Stomach (tissue), 9 donors: ENCODE results near the gene PIEZO2. TPM values are rescaled to one million over a fixed set of nuclear protein-coding genes. Genes with fewer than 3 reads are reported as not detected.

Experiments
- DNase-seq, 2 donors: peaks; one replicate each; pipeline versions ENCODE4 v3.0.0 to v3.0.0-alpha.2; 2013 to 2019
- H3K27ac ChIP-seq, 5 donors: fragments of 200-600 bp in 4 of 5; sonication (generic) in 4 of 5; one replicate each; pipeline ENCODE4 v1.5.1; 2013 to 2019; ENCODE audit warnings: mild to moderate bottlenecking in 1 of 5, moderate library complexity in 1 of 5
- H3K27me3 ChIP-seq, 3 donors: fragments of 200-600 bp; sonication (generic); one replicate each; pipeline ENCODE4 v1.5.1; 2017 to 2019; ENCODE audit warnings: mixed run types in 1 of 3
- H3K36me3 ChIP-seq, 4 donors: fragments of 200-600 bp; sonication (generic); 1 replicate in 3 of 4; 2 replicates in 1 of 4; pipeline ENCODE4 v1.5.1; 2016 to 2019
- H3K4me1 ChIP-seq, 4 donors: fragments of 200-600 bp; sonication (generic); one replicate each; pipeline ENCODE4 v1.5.1; 2016 to 2019
- H3K4me3 ChIP-seq, 4 donors: fragments of 200-600 bp; sonication (generic) in 3 of 4; one replicate each; pipeline ENCODE4 v1.5.1; 2016 to 2019; ENCODE audit warnings: mild to moderate bottlenecking in 1 of 4
- H3K9me3 ChIP-seq, 4 donors: fragments of 200-600 bp; sonication (generic); one replicate each; pipeline ENCODE4 v1.5.1; 2016 to 2019
- EP300 ChIP-seq: sonication (generic); formaldehyde crosslinking; IDR thresholded peaks from one replicate; pipeline ENCODE4 v1.6.1; 2017; ENCODE audit warnings: antibody characterized with exemption
- POLR2A ChIP-seq, 4 donors: fragments of 450-650 bp; IDR thresholded peaks; one replicate each; pipeline ENCODE4 v1.6.1; 2016; ENCODE audit warnings: antibody characterized with exemption in 4 of 4, control low read depth in 2 of 4, mild to moderate bottlenecking in 1 of 4, moderate library complexity in 1 of 4
- POLR2AphosphoS5 ChIP-seq, 3 donors: sonication (generic); formaldehyde crosslinking; IDR thresholded peaks; one replicate each; pipeline ENCODE4 v1.6.1; 2016; ENCODE audit warnings: antibody characterized with exemption in 3 of 3
- WGBS, 5 donors: extraction: QIAGEN DNeasy Blood & Tissue Kit in 3 of 5; methylation state at CpG; one replicate each; pipeline versions ENCODE4 v1.1.5 to v1.1.7; 2013 to 2018; 5-methylcytosine and 5-hydroxymethylcytosine counted together
- intact Hi-C: fragments of 100-400 bp; cut with DNase I; formaldehyde crosslinking; loops from one replicate; pipeline ENCODE4 v1.15.1; 2023; ENCODE audit warnings: low total_unique reads
- polyA plus RNA-seq, 3 donors: library from polyadenylated mRNA; stranded (reverse); fragments of 200-250 nt; gene quantifications; one replicate each; pipeline ENCODE4 v1.2.3, GENCODE V29; 2013
- total RNA-seq, 5 donors: library from RNA; depleted of rRNA; stranded (reverse); fragments of >200 nt; gene quantifications; one replicate each; pipeline versions ENCODE4 v1.1.0 to v1.2.3, GENCODE V29; 2014 to 2016
- TF ChIP-seq, protein P1 (sequence below), 7 experiments: fragments of 450-650 bp in 4 of 7; fragments of 200-600 bp in 3 of 7; sonication (generic) in 3 of 7; IDR thresholded peaks; one replicate each; pipeline ENCODE4 v1.5.1; 2016 to 2019; ENCODE audit warnings: antibody characterized with exemption in 7 of 7, control low read depth in 2 of 7, mild to moderate bottlenecking in 1 of 7
- donor health status: healthy with polysubstance abuse.
- donor health status: Bipolar disorder and iron deficiency.
- donor health status: healthy.

The PIEZO2 gene
- total and polyA plus RNA-seq, 8 donors, result 0.30 to 45.3 (median 2.5) TPM

DNA sequence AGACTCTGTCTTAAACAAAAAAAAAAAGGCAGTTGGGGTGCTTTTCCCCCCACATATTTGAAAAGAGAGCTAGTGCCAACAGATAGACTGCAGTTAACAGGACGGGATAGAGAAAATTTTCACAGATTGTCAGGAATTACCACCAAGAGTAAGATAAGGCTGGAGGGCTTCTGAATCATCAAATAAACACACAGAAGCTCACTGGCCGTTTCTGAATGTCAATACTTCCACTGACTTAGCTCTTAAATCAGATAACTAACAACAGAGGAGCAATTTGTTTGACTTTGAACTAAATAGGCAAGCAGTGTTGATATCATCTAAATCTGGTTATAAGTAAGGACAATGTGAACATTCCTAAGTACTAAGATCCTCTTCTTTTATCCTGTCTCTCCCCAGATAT is 34.7 kb downstream of the PIEZO2 start:
- 18 to 45% (median 39%) methylated on average over 2 of the region's 2 CpGs for WGBS, 5 donors
- Histone ChIP-seq H3K4me3 (no peak overlapping the region), H3K9me3 (no peaks in the 10 kb centered on the region), H3K27me3 (no peaks in the 10 kb centered on the region), H3K36me3 (no peaks in the 10 kb centered on the region), H3K4me1 (no peaks in the 10 kb centered on the region), H3K27ac (no peak overlapping the region)
- no peak for DNase-seq
- TF ChIP-seq POLR2AphosphoS5 (IDR thresholded peaks at IDR 0.05) (no peak), EP300 (no peak), POLR2A (IDR thresholded peaks at IDR 0.05) (no peak)
- TF ChIP-seq, protein P1, sequence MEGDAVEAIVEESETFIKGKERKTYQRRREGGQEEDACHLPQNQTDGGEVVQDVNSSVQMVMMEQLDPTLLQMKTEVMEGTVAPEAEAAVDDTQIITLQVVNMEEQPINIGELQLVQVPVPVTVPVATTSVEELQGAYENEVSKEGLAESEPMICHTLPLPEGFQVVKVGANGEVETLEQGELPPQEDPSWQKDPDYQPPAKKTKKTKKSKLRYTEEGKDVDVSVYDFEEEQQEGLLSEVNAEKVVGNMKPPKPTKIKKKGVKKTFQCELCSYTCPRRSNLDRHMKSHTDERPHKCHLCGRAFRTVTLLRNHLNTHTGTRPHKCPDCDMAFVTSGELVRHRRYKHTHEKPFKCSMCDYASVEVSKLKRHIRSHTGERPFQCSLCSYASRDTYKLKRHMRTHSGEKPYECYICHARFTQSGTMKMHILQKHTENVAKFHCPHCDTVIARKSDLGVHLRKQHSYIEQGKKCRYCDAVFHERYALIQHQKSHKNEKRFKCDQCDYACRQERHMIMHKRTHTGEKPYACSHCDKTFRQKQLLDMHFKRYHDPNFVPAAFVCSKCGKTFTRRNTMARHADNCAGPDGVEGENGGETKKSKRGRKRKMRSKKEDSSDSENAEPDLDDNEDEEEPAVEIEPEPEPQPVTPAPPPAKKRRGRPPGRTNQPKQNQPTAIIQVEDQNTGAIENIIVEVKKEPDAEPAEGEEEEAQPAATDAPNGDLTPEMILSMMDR (IDR thresholded peaks at IDR 0.05), result no peak
- intact Hi-C loops, result no loop called here

DNA sequence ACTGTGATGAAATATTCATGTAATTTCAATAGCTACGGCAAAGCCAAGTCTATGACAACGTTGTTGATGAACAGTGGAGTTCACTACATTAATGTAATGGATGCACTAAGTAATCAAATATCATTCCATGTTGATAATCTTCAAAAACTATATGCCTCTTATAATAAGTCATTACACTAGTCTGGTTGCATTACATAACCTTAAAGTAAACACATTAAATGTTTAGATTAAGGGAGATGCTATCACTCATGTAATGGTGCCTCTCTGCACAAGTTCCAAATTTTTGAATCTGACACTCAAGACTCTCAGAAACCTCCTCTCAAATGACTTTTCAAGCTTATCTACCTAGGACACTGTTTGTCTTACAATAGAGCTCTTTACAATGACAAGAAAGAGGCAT is 35.4 kb downstream of the PIEZO2 start:
- no peak overlapping the region for H3K27ac ChIP-seq
- 81 to 89% (median 82%) methylated on average over 2 of the region's 2 CpGs for WGBS, 5 donors
- DNase-seq, result no peak
- H3K36me3 ChIP-seq, result no peaks in the 10 kb centered on the region
- no peak overlapping the region for H3K4me3 ChIP-seq
- TF ChIP-seq POLR2AphosphoS5 (IDR thresholded peaks at IDR 0.05) (no peak), POLR2A (IDR thresholded peaks at IDR 0.05) (no peak), EP300 (no peak)
- TF ChIP-seq, protein P1 (IDR thresholded peaks at IDR 0.05), result no peak
- no peaks in the 10 kb centered on the region for H3K27me3 ChIP-seq
- no peaks in the 10 kb centered on the region for H3K9me3 ChIP-seq
- intact Hi-C loops, result no loop called here
- no peaks in the 10 kb centered on the region for H3K4me1 ChIP-seq

DNA sequence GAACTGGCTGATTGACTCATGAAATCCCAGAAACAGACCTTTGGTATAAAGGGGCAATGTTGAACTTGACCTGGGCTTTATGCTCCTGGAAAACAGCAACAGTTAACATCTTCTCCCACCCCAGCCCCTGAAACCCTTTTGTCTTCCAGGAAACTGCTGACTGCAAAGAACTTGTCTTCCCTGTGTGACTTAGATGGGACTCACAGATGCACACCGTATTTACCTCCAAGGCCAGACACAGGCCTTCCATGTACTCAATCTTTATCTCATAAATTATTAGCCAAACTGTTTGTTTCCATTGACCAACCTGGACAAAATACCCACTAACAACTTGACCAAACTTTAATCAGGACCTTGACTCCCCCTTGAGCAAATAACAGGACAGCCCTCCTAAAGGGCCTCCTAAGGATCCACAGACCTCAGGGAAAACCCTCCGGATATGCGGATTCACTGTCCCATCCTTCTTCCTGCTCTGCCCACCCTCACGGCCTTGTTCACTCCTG is 36.3 kb downstream of the PIEZO2 start:
- Histone ChIP-seq H3K4me1 (no peaks in the 10 kb centered on the region), H3K36me3 (no peaks in the 10 kb centered on the region), H3K9me3 (no peaks in the 10 kb centered on the region), H3K4me3 (no peak overlapping the region), H3K27me3 (no peaks in the 10 kb centered on the region), H3K27ac (no peak overlapping the region)
- no peak for DNase-seq
- TF ChIP-seq EP300 (no peak), POLR2AphosphoS5 (IDR thresholded peaks at IDR 0.05) (no peak), POLR2A (IDR thresholded peaks at IDR 0.05) (no peak)
- TF ChIP-seq, protein P1 (IDR thresholded peaks at IDR 0.05), result no peak
- intact Hi-C loops, result no loop called here
- 74 to 87% (median 80%) methylated on average over 4 of the region's 4 CpGs for WGBS, 5 donors

DNA sequence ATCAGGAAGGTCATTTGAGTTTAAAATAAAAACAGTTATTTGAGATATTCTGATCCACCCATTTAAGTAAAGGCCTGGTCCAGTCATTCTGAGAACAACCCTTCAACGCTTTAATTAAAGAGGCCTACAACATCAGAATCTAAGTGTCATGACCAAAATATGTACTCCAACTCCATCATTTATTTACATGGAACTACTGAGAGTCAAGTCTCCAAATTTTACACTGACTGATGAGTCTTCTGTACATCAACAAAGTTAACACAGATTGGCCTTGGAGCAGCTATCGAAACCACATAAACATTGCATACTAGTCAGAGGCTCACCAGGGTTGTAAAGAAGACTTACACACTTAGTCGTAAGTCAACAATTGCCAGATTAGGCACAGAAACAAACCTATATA is 37.1 kb downstream of the PIEZO2 start:
- H3K27me3 ChIP-seq, result no peaks in the 10 kb centered on the region
- H3K4me3 ChIP-seq, result no peak overlapping the region
- intact Hi-C loops, result no loop called here
- H3K4me1 ChIP-seq, result peaks cover 0 to 2% (median 0%) of the 10 kb centered on the region in 4 donors
- H3K27ac ChIP-seq, result no peak overlapping the region
- DNase-seq, result no peak
- WGBS, 5 donors, result 85 to 93% (median 92%) methylated on average over 3 of the region's 3 CpGs
- TF ChIP-seq, protein P1 (IDR thresholded peaks at IDR 0.05), result no peak
- no peak for TF ChIP-seq POLR2A (IDR thresholded peaks at IDR 0.05)
- no peak for TF ChIP-seq EP300
- TF ChIP-seq POLR2AphosphoS5 (IDR thresholded peaks at IDR 0.05), result no peak
- H3K9me3 ChIP-seq, result no peaks in the 10 kb centered on the region
- no peaks in the 10 kb centered on the region for H3K36me3 ChIP-seq
